Measurements from ENCODE around the gene SNX9. TPM values are rescaled to one million over a fixed set of nuclear protein-coding genes. Genes with fewer than 3 reads are reported as not detected.

Gene SNX9
- polyA plus RNA-seq, 1 donor from 2014 or later, result 7.0 TPM

DNA sequence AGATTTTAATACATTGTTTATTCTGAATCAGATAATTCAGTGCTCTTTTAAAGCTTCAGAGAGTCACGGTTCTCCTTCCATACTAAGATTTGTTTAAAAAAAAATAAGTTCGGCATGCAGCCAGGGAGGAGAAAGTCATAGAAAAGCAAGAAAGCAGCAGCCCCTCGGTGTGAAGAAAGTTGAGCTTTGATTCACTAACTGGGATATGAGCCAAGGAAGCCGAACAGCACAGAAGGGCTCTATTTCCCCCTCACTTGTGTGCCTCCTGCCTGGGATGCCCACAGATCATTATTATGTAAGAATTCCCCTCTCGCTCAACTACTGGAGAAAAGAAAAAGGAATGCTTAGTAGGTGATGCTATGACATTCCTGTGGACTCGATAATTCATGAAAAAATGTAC is 89.3 kb downstream of the SNX9 start:
- Histone ChIP-seq H3K4me2 (ENCODE audit: low read length) (no peak overlapping the region), H3K4me3 (ENCODE audit: low read length) (no peak overlapping the region), H3K27me3 (ENCODE audit: insufficient read depth, low read depth, low read length) (no peaks in the 10 kb centered on the region), H3K27ac (ENCODE audit: low read length) (no peak overlapping the region), H3F3A (ENCODE audit: insufficient read depth, low read length, poor library complexity, severe bottlenecking) (no peaks in the 10 kb centered on the region), H3K9me3 (ENCODE audit: low read length) (no peaks in the 10 kb centered on the region), H4K20me1 (ENCODE audit: insufficient read depth) (no peaks in the 10 kb centered on the region), H3K9ac (ENCODE audit: low read length) (no peak overlapping the region), H3K36me3 (ENCODE audit: insufficient read depth, low read length) (no peaks in the 10 kb centered on the region), H2AFZ (ENCODE audit: low read depth, low read length) (no peak overlapping the region), H3K79me2 (replicated peaks; ENCODE audit: insufficient read depth, low read length) (no peaks in the 10 kb centered on the region), H3K9me2 (ENCODE audit: insufficient read depth, low read length) (no peaks in the 10 kb centered on the region)
- no peak for TF ChIP-seq POLR2AphosphoS5 (IDR thresholded peaks at IDR 0.05)
- no peak for TF ChIP-seq EZH2 (IDR thresholded peaks at IDR 0.05; ENCODE audit: borderline replicate concordance, insufficient read depth, low read length, poor library complexity, severe bottlenecking)
- TF ChIP-seq, protein P1, sequence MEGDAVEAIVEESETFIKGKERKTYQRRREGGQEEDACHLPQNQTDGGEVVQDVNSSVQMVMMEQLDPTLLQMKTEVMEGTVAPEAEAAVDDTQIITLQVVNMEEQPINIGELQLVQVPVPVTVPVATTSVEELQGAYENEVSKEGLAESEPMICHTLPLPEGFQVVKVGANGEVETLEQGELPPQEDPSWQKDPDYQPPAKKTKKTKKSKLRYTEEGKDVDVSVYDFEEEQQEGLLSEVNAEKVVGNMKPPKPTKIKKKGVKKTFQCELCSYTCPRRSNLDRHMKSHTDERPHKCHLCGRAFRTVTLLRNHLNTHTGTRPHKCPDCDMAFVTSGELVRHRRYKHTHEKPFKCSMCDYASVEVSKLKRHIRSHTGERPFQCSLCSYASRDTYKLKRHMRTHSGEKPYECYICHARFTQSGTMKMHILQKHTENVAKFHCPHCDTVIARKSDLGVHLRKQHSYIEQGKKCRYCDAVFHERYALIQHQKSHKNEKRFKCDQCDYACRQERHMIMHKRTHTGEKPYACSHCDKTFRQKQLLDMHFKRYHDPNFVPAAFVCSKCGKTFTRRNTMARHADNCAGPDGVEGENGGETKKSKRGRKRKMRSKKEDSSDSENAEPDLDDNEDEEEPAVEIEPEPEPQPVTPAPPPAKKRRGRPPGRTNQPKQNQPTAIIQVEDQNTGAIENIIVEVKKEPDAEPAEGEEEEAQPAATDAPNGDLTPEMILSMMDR (IDR thresholded peaks at IDR 0.05; ENCODE audit: poor library complexity, severe bottlenecking), result no peak
- TF ChIP-seq EP300 (conservative IDR thresholded peaks at IDR 0.05; ENCODE audit: poor library complexity, severe bottlenecking), result no peak
- TF ChIP-seq, protein P2, sequence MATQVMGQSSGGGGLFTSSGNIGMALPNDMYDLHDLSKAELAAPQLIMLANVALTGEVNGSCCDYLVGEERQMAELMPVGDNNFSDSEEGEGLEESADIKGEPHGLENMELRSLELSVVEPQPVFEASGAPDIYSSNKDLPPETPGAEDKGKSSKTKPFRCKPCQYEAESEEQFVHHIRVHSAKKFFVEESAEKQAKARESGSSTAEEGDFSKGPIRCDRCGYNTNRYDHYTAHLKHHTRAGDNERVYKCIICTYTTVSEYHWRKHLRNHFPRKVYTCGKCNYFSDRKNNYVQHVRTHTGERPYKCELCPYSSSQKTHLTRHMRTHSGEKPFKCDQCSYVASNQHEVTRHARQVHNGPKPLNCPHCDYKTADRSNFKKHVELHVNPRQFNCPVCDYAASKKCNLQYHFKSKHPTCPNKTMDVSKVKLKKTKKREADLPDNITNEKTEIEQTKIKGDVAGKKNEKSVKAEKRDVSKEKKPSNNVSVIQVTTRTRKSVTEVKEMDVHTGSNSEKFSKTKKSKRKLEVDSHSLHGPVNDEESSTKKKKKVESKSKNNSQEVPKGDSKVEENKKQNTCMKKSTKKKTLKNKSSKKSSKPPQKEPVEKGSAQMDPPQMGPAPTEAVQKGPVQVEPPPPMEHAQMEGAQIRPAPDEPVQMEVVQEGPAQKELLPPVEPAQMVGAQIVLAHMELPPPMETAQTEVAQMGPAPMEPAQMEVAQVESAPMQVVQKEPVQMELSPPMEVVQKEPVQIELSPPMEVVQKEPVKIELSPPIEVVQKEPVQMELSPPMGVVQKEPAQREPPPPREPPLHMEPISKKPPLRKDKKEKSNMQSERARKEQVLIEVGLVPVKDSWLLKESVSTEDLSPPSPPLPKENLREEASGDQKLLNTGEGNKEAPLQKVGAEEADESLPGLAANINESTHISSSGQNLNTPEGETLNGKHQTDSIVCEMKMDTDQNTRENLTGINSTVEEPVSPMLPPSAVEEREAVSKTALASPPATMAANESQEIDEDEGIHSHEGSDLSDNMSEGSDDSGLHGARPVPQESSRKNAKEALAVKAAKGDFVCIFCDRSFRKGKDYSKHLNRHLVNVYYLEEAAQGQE (IDR thresholded peaks at IDR 0.05; ENCODE audit: borderline replicate concordance), result no peak

- no peaks in the 10 kb centered on the region for H3F3A ChIP-seq (ENCODE audit: insufficient read depth, low read length, poor library complexity, severe bottlenecking)
- H3K27ac ChIP-seq (ENCODE audit: low read length), result no peak overlapping the region
- no peaks in the 10 kb centered on the region for H3K79me2 ChIP-seq (replicated peaks; ENCODE audit: insufficient read depth, low read length)
- peaks cover 4% of the 10 kb centered on the region for H3K9me3 ChIP-seq (ENCODE audit: low read length)
- no peak overlapping the region for H3K9ac ChIP-seq (ENCODE audit: low read length)
- H3K27me3 ChIP-seq (ENCODE audit: insufficient read depth, low read depth, low read length), result no peaks in the 10 kb centered on the region
- peaks cover 3% of the 10 kb centered on the region for H3K36me3 ChIP-seq (ENCODE audit: insufficient read depth, low read length)
- no peaks in the 10 kb centered on the region for H4K20me1 ChIP-seq (ENCODE audit: insufficient read depth)
- no peak overlapping the region for H3K4me2 ChIP-seq (ENCODE audit: low read length)
- TF ChIP-seq POLR2AphosphoS5 (IDR thresholded peaks at IDR 0.05) (no peak), EP300 (conservative IDR thresholded peaks at IDR 0.05; ENCODE audit: poor library complexity, severe bottlenecking) (no peak), SMC3 (conservative IDR thresholded peaks at IDR 0.05; ENCODE audit: poor library complexity) (no peak), RAD21 (conservative IDR thresholded peaks at IDR 0.05) (no peak), MXI1 (conservative IDR thresholded peaks at IDR 0.05; ENCODE audit: poor library complexity, severe bottlenecking) (no peak)
- TF ChIP-seq, protein P1 (IDR thresholded peaks at IDR 0.05; ENCODE audit: poor library complexity, severe bottlenecking), result no peak
- no peak overlapping the region for H3K4me3 ChIP-seq (ENCODE audit: low read length)
- H2AFZ ChIP-seq (ENCODE audit: low read depth, low read length), result no peak overlapping the region
- H3K9me2 ChIP-seq (ENCODE audit: insufficient read depth, low read length), result no peaks in the 10 kb centered on the region
These were observed 98.8 kb downstream of the SNX9 start for GRCh38 chr6:157921685-157922367.

All from neural cell (in vitro differentiated cells).